AG04449 (cell line): ENCODE results near the gene PTGDS.

Source experiments
- CTCF ChIA-PET: fragments of 350-600 bp; formaldehyde crosslinking; extraction: SDS; loops from one replicate; lab custom pipeline; 2021; ENCODE audit warnings: antibody characterized with exemption; lab: Yijun Ruan, JAX
- POLR2A ChIA-PET: fragments of 400-600, 350-600 bp; formaldehyde crosslinking; extraction: SDS; loops from one replicate; lab custom pipeline; 2020; ENCODE audit warnings: antibody characterized with exemption, inconsistent platforms; lab: Yijun Ruan, JAX
- DNase-seq: peaks from one replicate; pipeline ENCODE4 v3.0.0-alpha.2; 2010; ENCODE audit warnings: low read depth, low spot score
- H3K4me3 ChIP-seq: 2 replicates; pipeline ENCODE4 v1.5.1; 2011; ENCODE audit warnings: low read depth, mild to moderate bottlenecking, control low read depth, low read length
- TF ChIP-seq, protein P1 (sequence below): IDR thresholded peaks from one replicate; pipeline ENCODE4 v1.5.1; 2011; ENCODE audit warnings: mild to moderate bottlenecking, moderate library complexity, low read length, control low read depth, inconsistent platforms; ENCODE audit not compliant: insufficient read depth; ENCODE audit errors: missing control alignments

The PTGDS gene

DNA sequence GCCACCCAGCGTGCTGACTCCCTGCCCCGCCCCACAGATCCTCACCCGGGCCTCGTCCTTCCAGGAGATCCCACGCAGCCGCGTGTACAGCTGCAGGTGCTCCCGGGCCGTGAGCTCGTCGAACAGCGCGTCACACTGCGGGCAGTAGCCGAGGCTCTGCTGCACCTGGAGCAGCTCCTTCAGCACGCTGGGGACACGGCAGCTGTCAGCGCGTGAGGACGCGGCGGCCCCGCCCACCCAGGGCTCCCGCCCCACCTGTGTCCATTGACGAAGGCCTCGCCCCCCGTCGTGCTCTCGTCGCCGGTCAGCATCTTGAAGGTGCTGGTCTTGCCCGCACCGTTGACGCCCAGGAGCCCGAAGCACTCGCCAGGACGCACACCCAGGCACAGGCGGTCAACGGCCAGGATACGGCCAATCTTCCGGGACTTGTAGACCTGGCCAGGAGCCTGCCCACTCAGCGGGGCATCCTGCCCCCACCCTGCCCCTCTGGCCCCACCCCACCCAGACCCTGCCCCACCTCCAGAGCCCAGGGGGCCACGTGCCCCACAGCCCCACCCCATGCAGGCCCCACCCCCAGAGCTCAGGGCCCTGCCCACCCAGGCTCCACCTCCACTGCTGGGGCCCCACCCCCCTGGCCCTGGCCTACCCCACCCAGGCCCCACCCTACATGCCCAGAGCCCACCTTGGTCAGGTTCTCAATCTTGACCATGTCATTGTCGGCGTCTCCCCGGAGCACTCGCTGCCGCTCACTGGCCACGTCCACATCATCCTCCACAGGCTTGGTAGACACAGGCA lies 32.8 kb downstream of the PTGDS start:
- TF ChIP-seq, protein P1, sequence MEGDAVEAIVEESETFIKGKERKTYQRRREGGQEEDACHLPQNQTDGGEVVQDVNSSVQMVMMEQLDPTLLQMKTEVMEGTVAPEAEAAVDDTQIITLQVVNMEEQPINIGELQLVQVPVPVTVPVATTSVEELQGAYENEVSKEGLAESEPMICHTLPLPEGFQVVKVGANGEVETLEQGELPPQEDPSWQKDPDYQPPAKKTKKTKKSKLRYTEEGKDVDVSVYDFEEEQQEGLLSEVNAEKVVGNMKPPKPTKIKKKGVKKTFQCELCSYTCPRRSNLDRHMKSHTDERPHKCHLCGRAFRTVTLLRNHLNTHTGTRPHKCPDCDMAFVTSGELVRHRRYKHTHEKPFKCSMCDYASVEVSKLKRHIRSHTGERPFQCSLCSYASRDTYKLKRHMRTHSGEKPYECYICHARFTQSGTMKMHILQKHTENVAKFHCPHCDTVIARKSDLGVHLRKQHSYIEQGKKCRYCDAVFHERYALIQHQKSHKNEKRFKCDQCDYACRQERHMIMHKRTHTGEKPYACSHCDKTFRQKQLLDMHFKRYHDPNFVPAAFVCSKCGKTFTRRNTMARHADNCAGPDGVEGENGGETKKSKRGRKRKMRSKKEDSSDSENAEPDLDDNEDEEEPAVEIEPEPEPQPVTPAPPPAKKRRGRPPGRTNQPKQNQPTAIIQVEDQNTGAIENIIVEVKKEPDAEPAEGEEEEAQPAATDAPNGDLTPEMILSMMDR, result no peak
- no peak overlapping the region for H3K4me3 ChIP-seq
- POLR2A ChIA-PET, result no interaction called here
- CTCF ChIA-PET, result interaction anchor here (0.9 to 1.9 kb wide), 4 partner anchors 20 to 63 kb away, joined by 3 to 8 read pairs (median 4); no protein-coding TSS in a partner anchor
- no peak for DNase-seq

DNA sequence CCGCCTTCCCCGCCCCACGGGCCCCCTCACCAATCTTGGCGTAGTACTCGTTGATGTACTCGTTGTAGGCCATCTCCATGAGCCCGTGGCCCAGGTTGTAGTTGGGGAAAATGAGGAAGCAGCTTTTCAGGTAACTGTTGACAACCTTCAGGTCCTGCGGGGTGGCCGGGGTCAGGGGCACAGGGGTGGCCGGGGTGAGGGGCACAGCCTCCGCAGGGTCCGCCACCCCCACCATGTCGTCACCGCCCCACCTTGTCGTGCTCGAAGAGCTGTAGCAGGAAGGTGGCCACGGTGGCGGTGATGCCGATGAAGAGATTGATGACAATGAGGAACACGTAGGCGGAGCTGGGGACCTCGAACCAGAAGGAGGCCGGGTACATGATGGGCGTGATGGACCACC lies 33.9 kb downstream of the PTGDS start:
- DNase-seq, result no peak

DNA sequence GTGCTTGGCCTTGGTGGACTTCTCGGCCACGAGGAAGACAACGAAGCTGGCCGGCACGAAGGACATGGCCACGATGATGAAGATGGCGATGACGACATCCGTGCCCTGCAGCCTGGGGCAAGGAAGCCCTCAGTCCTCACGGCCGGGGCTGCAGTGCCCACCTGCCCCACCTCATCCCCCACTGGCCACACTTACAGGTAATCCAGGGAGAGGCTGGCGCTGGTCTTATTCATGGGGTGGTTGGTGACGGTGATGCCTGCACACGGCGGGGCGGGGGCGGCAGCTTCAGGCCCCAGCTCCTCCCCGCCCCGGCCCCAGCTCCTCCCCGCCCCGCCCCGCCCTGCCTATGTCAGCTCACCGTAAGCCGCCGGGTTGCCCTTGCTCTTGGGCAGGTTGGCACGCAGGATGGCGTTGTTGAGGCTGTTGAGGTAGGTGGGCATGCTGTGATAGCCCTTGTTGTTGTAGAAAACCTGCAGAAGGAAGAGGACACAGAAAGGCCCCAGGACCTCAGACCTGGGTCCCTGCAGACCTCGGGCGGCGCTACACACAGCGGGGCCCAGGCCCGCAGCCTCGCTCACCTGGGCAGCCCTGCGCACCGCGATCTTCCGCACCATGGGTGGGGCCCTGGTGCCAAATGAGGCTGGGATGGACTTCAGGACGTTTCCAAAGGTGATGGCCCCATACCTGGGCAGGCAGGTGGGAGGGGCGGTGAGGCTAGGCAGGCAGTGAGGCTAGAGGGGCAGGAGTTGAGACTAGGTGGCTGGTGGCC lies 34.8 kb downstream of the PTGDS start:
- TF ChIP-seq, protein P1, result no peak
- H3K4me3 ChIP-seq, result no peak overlapping the region
- no peak for DNase-seq
- CTCF ChIA-PET, result interaction anchor here (0.7 to 1.8 kb wide), 5 partner anchors 15 to 23 kb away, joined by 3 to 4 read pairs (median 4); no protein-coding TSS in a partner anchor
- POLR2A ChIA-PET, result no interaction called here

More for the DNA sequence above, 33.9 kb downstream of the PTGDS start:
- TF ChIP-seq, protein P1, result no peak
- POLR2A ChIA-PET, result no interaction called here
- CTCF ChIA-PET, result interaction anchor here (0.7 to 1.9 kb wide), 6 partner anchors 16 to 64 kb away, joined by 3 to 8 read pairs (median 4); no protein-coding TSS in a partner anchor
- H3K4me3 ChIP-seq, result no peak overlapping the region

DNA sequence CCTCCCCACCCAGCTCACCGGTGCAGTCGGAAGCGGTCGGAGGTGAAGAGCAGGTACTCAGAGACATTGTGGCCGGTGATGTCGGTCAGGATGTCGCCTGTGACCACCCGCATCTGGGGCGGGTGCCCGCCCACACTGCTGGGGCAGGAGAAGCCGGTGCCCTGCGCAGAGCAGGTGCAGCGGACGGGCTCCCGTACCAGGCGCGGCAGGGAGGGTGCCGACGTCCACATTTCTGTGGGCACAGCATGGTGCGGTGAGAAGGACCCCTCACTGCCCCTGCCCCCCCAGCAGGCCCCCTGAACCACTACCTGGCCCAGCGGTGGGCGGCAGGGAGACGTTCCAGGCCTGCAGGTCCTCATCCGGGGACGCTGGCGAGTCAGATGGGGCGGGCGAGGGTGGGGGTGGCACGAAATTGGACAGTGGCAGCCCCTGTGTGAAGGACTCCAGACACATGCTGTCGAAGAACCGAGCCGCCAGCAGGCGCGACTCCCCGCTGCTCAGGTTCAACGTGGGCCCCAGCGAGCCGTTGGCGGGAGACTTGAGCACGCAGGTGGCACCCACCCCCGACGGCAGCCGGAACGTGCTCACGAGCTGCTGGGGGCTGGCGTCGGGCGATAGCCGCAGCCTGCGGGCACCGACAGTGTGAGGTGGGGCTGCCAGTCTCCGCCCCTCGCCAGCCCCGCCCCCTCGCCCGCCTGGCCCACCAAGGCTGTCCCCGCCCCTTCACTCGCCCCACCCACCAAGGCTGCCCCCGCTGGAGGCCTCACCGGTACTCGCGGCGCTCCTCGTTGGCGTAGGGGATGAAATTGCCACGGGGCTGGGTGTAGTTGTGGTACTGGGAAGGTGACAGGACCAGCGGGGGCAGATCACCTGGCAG lies 35.6 kb downstream of the PTGDS start:
- DNase-seq, result no peak
- CTCF ChIA-PET, result interaction anchor here (1.4 to 1.8 kb wide), 2 partner anchors 16 to 17 kb away, joined by 3 to 4 read pairs; no protein-coding TSS in a partner anchor
- POLR2A ChIA-PET, result no interaction called here
- no peak overlapping the region for H3K4me3 ChIP-seq
- TF ChIP-seq, protein P1, result no peak

DNA sequence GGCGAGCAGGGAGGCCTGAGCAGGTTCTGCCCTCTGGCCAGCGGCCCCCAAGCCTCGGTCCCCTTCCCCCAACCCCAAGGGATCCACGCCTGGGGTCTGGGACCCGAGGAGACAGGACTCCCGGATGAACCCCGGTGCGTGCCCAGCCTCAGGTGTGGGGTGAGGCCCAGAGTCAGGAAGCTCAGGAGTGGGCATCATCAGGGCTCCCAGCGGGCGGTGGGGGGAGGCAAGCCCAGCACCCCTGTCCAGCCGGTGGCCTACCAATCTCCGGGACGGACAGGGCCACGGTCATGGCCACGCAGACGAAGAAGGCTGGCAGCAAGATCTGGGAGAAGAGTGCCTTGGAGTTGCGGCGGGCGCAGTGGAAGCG lies 36.3 kb downstream of the PTGDS start:
- ChIA-PET POLR2A (no interaction called here), CTCF (interaction anchor here (1.4 kb wide), 1 partner anchor 16 kb away, joined by 3 read pairs; no protein-coding TSS in a partner anchor)
- H3K4me3 ChIP-seq, result no peak overlapping the region
- TF ChIP-seq, protein P1, result no peak
- DNase-seq, result no peak
